Measurements from ENCODE around the gene NEGR1.

DNA sequence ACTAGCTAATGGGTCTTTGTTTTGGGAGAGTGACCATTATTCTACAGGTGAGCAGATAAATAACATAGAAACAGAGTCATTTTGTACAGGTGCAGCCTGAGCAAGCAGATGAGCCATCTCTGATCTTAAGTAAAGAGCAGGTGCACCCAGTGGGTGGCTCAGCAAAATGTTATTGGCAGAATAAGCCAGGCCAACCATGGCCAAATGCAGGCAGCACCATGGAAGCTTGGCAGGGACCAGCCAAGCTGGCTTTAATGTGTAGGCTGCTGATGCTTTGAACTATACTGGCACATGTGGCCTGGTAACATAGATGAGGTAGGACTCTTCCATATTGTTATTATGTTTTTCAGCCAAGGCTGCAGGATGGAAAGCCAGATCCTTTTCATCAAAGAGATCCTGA, 648.2 kb downstream of the NEGR1 start:
- TF ChIP-seq, protein P1, sequence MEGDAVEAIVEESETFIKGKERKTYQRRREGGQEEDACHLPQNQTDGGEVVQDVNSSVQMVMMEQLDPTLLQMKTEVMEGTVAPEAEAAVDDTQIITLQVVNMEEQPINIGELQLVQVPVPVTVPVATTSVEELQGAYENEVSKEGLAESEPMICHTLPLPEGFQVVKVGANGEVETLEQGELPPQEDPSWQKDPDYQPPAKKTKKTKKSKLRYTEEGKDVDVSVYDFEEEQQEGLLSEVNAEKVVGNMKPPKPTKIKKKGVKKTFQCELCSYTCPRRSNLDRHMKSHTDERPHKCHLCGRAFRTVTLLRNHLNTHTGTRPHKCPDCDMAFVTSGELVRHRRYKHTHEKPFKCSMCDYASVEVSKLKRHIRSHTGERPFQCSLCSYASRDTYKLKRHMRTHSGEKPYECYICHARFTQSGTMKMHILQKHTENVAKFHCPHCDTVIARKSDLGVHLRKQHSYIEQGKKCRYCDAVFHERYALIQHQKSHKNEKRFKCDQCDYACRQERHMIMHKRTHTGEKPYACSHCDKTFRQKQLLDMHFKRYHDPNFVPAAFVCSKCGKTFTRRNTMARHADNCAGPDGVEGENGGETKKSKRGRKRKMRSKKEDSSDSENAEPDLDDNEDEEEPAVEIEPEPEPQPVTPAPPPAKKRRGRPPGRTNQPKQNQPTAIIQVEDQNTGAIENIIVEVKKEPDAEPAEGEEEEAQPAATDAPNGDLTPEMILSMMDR (IDR thresholded peaks at IDR 0.05): no peak
- TF ChIP-seq POLR2AphosphoS5 (IDR thresholded peaks at IDR 0.05): no peak

All from transverse colon (tissue), 4 donors.